ENCODE data around the gene BATF2. TPM values are rescaled to one million over a fixed set of nuclear protein-coding genes. Genes with fewer than 3 reads are reported as not detected.

The BATF2 gene
- total and polyA plus RNA-seq, 10 of the 15 experiments (the other 5 are each of a cell fraction or from before 2014, with no cell fraction given): 0.18 to 1.1 (median 0.38) TPM; not detected in 1

DNA sequence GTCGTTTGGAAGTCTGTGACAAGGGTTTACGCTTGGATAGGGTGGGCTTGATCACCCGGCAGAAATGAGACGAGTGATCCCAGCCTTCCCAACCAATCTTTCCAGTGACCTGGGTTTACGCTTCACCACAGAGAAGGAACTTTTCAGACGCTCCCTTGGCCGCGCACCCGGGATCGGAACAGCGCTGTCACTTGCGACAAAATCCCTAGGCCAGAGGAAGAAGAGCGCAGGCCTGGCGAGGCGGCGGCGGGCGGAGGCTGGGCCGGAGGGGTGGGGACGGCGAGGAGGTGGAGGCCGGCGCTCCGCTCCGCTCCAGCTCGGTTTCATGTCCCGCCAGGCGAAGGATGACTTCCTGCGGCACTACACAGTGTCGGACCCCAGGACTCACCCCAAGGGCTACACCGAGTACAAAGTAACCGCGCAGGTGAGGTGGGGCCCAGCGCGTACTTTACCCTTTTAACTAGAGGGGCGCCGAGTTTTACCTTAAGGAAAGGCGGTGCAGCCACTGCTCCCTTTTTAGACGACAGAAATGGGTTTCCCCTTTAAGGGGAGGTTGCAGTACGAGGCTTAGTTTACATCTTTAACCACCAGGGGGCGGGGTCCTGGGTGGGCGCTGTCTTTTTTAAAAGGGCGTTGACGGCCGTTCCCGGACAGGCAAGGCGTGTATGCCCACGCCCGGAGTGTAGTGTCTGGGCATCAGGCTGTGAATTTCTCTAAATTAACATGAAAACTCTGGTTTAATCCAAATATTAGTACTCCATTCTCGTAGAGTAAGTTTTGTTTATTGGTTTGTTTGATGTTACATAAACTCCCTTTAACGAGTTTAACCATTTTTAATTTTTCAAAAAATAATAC, 30.7 kb upstream of the BATF2 start, which contains the start of gene SNX15 (continued):
- TF ChIP-seq, protein P1, sequence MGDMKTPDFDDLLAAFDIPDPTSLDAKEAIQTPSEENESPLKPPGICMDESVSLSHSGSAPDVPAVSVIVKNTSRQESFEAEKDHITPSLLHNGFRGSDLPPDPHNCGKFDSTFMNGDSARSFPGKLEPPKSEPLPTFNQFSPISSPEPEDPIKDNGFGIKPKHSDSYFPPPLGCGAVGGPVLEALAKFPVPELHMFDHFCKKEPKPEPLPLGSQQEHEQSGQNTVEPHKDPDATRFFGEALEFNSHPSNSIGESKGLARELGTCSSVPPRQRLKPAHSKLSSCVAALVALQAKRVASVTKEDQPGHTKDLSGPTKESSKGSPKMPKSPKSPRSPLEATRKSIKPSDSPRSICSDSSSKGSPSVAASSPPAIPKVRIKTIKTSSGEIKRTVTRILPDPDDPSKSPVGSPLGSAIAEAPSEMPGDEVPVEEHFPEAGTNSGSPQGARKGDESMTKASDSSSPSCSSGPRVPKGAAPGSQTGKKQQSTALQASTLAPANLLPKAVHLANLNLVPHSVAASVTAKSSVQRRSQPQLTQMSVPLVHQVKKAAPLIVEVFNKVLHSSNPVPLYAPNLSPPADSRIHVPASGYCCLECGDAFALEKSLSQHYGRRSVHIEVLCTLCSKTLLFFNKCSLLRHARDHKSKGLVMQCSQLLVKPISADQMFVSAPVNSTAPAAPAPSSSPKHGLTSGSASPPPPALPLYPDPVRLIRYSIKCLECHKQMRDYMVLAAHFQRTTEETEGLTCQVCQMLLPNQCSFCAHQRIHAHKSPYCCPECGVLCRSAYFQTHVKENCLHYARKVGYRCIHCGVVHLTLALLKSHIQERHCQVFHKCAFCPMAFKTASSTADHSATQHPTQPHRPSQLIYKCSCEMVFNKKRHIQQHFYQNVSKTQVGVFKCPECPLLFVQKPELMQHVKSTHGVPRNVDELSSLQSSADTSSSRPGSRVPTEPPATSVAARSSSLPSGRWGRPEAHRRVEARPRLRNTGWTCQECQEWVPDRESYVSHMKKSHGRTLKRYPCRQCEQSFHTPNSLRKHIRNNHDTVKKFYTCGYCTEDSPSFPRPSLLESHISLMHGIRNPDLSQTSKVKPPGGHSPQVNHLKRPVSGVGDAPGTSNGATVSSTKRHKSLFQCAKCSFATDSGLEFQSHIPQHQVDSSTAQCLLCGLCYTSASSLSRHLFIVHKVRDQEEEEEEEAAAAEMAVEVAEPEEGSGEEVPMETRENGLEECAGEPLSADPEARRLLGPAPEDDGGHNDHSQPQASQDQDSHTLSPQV (IDR thresholded peaks at IDR 0.05): no peak
- TF ChIP-seq GABPA (IDR thresholded peaks at IDR 0.05; ENCODE audit: low read depth) (no peak), RAD21 (IDR thresholded peaks at IDR 0.05; ENCODE audit: insufficient read depth, low read depth, low read length) (peak; percentile 28; the same call in 1 of the 2 replicates), SREBF2 (IDR thresholded peaks at IDR 0.05; ENCODE audit: low read length) (no peak), ZSCAN29 (IDR thresholded peaks at IDR 0.05) (no peak), MXI1 (IDR thresholded peaks at IDR 0.05; ENCODE audit: low read depth, low read length) (peak; percentile 95), ZNF207 (IDR thresholded peaks at IDR 0.05; ENCODE audit: borderline replicate concordance) (no peak), NFYB (IDR thresholded peaks at IDR 0.05; ENCODE audit: insufficient read depth, low read depth, low read length) (no peak), MTA3 (IDR thresholded peaks at IDR 0.05; ENCODE audit: borderline replicate concordance, low read length) (no peak; the same call in 1 of the 2 replicates), BHLHE40 (IDR thresholded peaks at IDR 0.05; ENCODE audit: borderline replicate concordance in 1 of 2, low read depth in 2 of 2, low read length in 1 of 2) (peak; percentile 8 to 37; a peak in 1 of 4 replicates), FOXK2 (IDR thresholded peaks at IDR 0.05) (no peak), SMAD1 (IDR thresholded peaks at IDR 0.05; ENCODE audit: low read depth, partially characterized antibody) (no peak), TCF7 (IDR thresholded peaks at IDR 0.05; ENCODE audit: borderline replicate concordance) (no peak), HDAC2 (IDR thresholded peaks at IDR 0.05) (no peak), WRNIP1 (IDR thresholded peaks at IDR 0.05; ENCODE audit: borderline replicate concordance, low read depth, low read length) (0 out of 2 replicates have a peak, but pooled peaks have one; percentile 31), BMI1 (IDR thresholded peaks at IDR 0.05; ENCODE audit: borderline replicate concordance) (no peak), SMARCA5 (IDR thresholded peaks at IDR 0.05) (no peak), SUPT20H (IDR thresholded peaks at IDR 0.05; ENCODE audit: borderline replicate concordance, control insufficient read depth, low read depth, low read length) (peak; percentile 20; the same call in 1 of the 2 replicates), PRDM15 (CRISPR knock-in tag; IDR thresholded peaks at IDR 0.05) (no peak), ASH2L (IDR thresholded peaks at IDR 0.05; ENCODE audit: borderline replicate concordance, low read depth) (no peak), USF2 (IDR thresholded peaks at IDR 0.05; ENCODE audit: borderline replicate concordance, low read depth, low read length) (no peak), CHD4 (IDR thresholded peaks at IDR 0.05) (no peak; the same call in 1 of the 2 replicates)
